Erythroblast (primary cell): Measurements from ENCODE around the gene PARD6G.

ENCODE experiments used
- GATA1 ChIP-seq: IDR thresholded peaks from 2 replicates; pipeline ENCODE4 v1.6.1; 2011; ENCODE audit warnings: low read depth, mild to moderate bottlenecking, control low read depth, low read length, moderate library complexity
- POLR2A ChIP-seq: IDR thresholded peaks from 2 replicates; pipeline ENCODE4 v1.6.1; 2011; ENCODE audit warnings: mild to moderate bottlenecking, low read length

- TF ChIP-seq POLR2A, result no peak
- TF ChIP-seq GATA1, result no peak
Observed at GRCh38 chr18:80198391-80198790, 48.9 kb downstream of the PARD6G start.
